WTC11 (cell line): ENCODE data around the gene MLN. TPM values are rescaled to one million over a fixed set of nuclear protein-coding genes. Genes with fewer than 3 reads are reported as not detected.

ENCODE experiments used
- ATAC-seq: fragments of 200-7000 bp; cut with Tn5 transposase; 2 replicates; pipeline ENCODE4 v1.10.0; 2021; ENCODE audit warnings: mild to moderate bottlenecking, moderate library complexity
- CTCF ChIA-PET: fragments of 300-600 bp; sonication (Branson Sonifier 250); formaldehyde crosslinking; loops from one replicate; lab custom pipeline; 2021; ENCODE audit warnings: antibody characterized with exemption; lab: Charles Lee
- POLR2A ChIA-PET: fragments of 350-600 bp; sonication (Branson Sonifier 250); formaldehyde crosslinking; loops from one replicate; lab custom pipeline; 2021; ENCODE audit warnings: antibody characterized with exemption; lab: Charles Lee
- DNase-seq: peaks from one replicate; pipeline ENCODE4 v3.0.0; 2021; ENCODE audit warnings: low spot score
- H3K27ac Mint-ChIP-seq: 2 replicates; pipeline ENCODE4 v1.8.0; 2021; ENCODE audit warnings: mixed read lengths
- H3K27me3 Mint-ChIP-seq: 2 replicates; pipeline ENCODE4 v1.8.0; 2021; ENCODE audit warnings: low read depth, mild to moderate bottlenecking, moderate library complexity, mixed read lengths
- H3K36me3 Mint-ChIP-seq: 2 replicates; pipeline ENCODE4 v1.8.0; 2021; ENCODE audit warnings: mixed read lengths
- H3K4me1 Mint-ChIP-seq: 2 replicates; pipeline ENCODE4 v1.8.0; 2022; ENCODE audit warnings: mixed read lengths
- H3K4me3 Mint-ChIP-seq: 2 replicates; pipeline ENCODE4 v1.8.0; 2021; ENCODE audit warnings: mild to moderate bottlenecking, moderate library complexity, mixed read lengths
- H3K9me3 Mint-ChIP-seq: 2 replicates; pipeline ENCODE4 v1.8.0; 2021; ENCODE audit warnings: mixed read lengths
- AR ChIP-seq: fragments of 250-450 bp; sonication (Bioruptor Pico); IDR thresholded peaks from 2 replicates; pipeline ENCODE4 v1.9.0; 2021; ENCODE audit warnings: mild to moderate bottlenecking
- CDX4 ChIP-seq: fragments of 250-450 bp; sonication (Bioruptor Pico); IDR thresholded peaks from 2 replicates; pipeline ENCODE4 v1.9.0; 2021; ENCODE audit warnings: moderate library complexity, mild to moderate bottlenecking, inconsistent platforms, borderline replicate concordance
- ELF4 ChIP-seq: sonication (generic); formaldehyde crosslinking; IDR thresholded peaks from 2 replicates; pipeline ENCODE4 v1.8.1; 2022; ENCODE audit warnings: low read depth, mild to moderate bottlenecking, moderate library complexity, missing genetic modification reagents
- FOXP1 ChIP-seq: sonication (generic); formaldehyde crosslinking; IDR thresholded peaks from 2 replicates; pipeline ENCODE4 v1.8.0; 2022; ENCODE audit warnings: missing genetic modification reagents, mild to moderate bottlenecking, moderate library complexity, borderline replicate concordance
- GTF2I ChIP-seq: fragments of 250-450 bp; sonication (Bioruptor Pico); conservative IDR thresholded peaks from 2 replicates; pipeline ENCODE4 v1.4.0; 2021; ENCODE audit warnings: mild to moderate bottlenecking
- IRF1 ChIP-seq: sonication (generic); formaldehyde crosslinking; IDR thresholded peaks from 2 replicates; pipeline ENCODE4 v1.8.0; 2023; ENCODE audit warnings: missing genetic modification reagents
- JUN ChIP-seq: sonication (generic); formaldehyde crosslinking; IDR thresholded peaks from 2 replicates; pipeline ENCODE4 v1.8.0; 2023; ENCODE audit warnings: mild to moderate bottlenecking, missing genetic modification reagents
- NFATC4 ChIP-seq: fragments of 250-450 bp; sonication (Bioruptor Pico); IDR thresholded peaks from 2 replicates; pipeline ENCODE4 v1.9.0; 2021; ENCODE audit warnings: mild to moderate bottlenecking
- NR2C2 ChIP-seq: sonication (generic); formaldehyde crosslinking; IDR thresholded peaks from 2 replicates; pipeline ENCODE4 v1.8.0; 2022; ENCODE audit warnings: mild to moderate bottlenecking, missing genetic modification reagents
- PRRX2 ChIP-seq: fragments of 250-450 bp; sonication (Bioruptor Pico); IDR thresholded peaks from 2 replicates; pipeline ENCODE4 v1.8.0; 2021; ENCODE audit warnings: mild to moderate bottlenecking
- RORB ChIP-seq: fragments of 250-450 bp; sonication (Bioruptor Pico); IDR thresholded peaks from 2 replicates; pipeline ENCODE4 v1.9.0; 2021; ENCODE audit warnings: mild to moderate bottlenecking
- TEAD4 ChIP-seq: sonication (generic); formaldehyde crosslinking; IDR thresholded peaks from 2 replicates; pipeline ENCODE4 v1.8.0; 2022; ENCODE audit warnings: mild to moderate bottlenecking, missing genetic modification reagents
- TP53 ChIP-seq: sonication (generic); formaldehyde crosslinking; IDR thresholded peaks from 2 replicates; pipeline ENCODE4 v1.8.1; 2023; ENCODE audit warnings: mild to moderate bottlenecking, missing genetic modification reagents
- ZBTB21 ChIP-seq: sonication (generic); formaldehyde crosslinking; IDR thresholded peaks from 2 replicates; pipeline ENCODE4 v1.8.1; 2023; ENCODE audit warnings: mild to moderate bottlenecking, missing genetic modification reagents, borderline replicate concordance
- ZNF425 ChIP-seq: fragments of 250-450 bp; sonication (Bioruptor Pico); conservative IDR thresholded peaks from 2 replicates; pipeline ENCODE4 v1.9.0; 2021; ENCODE audit warnings: mild to moderate bottlenecking
- total RNA-seq: library from RNA; stranded (reverse); gene quantifications from 3 replicates; pipeline ENCODE4 v1.2.3, GENCODE V29; 2021

MLN gene
- total RNA-seq, 1 experiment from 2014 or later = not detected

- TF ChIP-seq IRF1 (CRISPR knock-in tag) = no peak
- TF ChIP-seq, all 79 proteins: peak for 0
- ATAC-seq (no peak), DNase-seq (no peak)
- ChIA-PET CTCF (interaction anchor here (0.9 to 1.5 kb wide), 5 partner anchors 11 to 77 kb away, joined by 3 to 7 read pairs (median 4); no protein-coding TSS in a partner anchor), POLR2A (no interaction called here)
- Mint-ChIP-seq H3K9me3 (no peaks in the 10 kb centered on the region), H3K36me3 (no peaks in the 10 kb centered on the region), H3K27ac (no peak overlapping the region), H3K27me3 (peaks cover 9% of the 10 kb centered on the region; the same call in 1 of the 2 replicates), H3K4me3 (no peak overlapping the region), H3K4me1 (peaks cover 36% of the 10 kb centered on the region)
Measured at GRCh38 chr6:33800248-33800969, 3.4 kb downstream of the MLN start.

- Mint-ChIP-seq H3K4me3 (no peak overlapping the region), H3K9me3 (no peaks in the 10 kb centered on the region), H3K27ac (no peak overlapping the region), H3K27me3 (peaks cover 9% of the 10 kb centered on the region; the same call in 1 of the 2 replicates), H3K4me1 (peaks cover 44% of the 10 kb centered on the region), H3K36me3 (no peaks in the 10 kb centered on the region)
- POLR2A ChIA-PET = no interaction called here
- TF ChIP-seq GTF2I (CRISPR knock-in tag) (no peak), ZNF425 (no peak), AR (CRISPR knock-in tag) (no peak), CDX4 (no peak)
- ATAC-seq (no peak), DNase-seq (no peak)
- CTCF ChIA-PET = interaction anchor here (0.7 to 2.3 kb wide), 5 partner anchors 9 to 76 kb away, joined by 3 to 13 read pairs (median 3); no protein-coding TSS in a partner anchor
Measured at GRCh38 chr6:33799454-33800113, 4.2 kb downstream of the MLN start.

- H3K9me3 Mint-ChIP-seq = no peaks in the 10 kb centered on the region
- ChIA-PET POLR2A (no interaction called here), CTCF (interaction anchor here (0.7 to 2.3 kb wide), 9 partner anchors 10 to 87 kb away, joined by 3 to 14 read pairs (median 3); partner anchors contain the start of gene UQCC2)
- ATAC-seq (no peak; the same call in 1 of the 2 replicates), DNase-seq (no peak)
- peaks cover 9% of the 10 kb centered on the region; the same call in 1 of the 2 replicates for H3K27me3 Mint-ChIP-seq
- H3K4me1 Mint-ChIP-seq = peaks cover 47% of the 10 kb centered on the region
- H3K36me3 Mint-ChIP-seq = no peaks in the 10 kb centered on the region
- no peak overlapping the region; the same call in 1 of the 2 replicates for H3K27ac Mint-ChIP-seq
- TF ChIP-seq PRRX2 (CRISPR knock-in tag) (no peak), NR2C2 (CRISPR knock-in tag) (no peak), FOXP1 (no peak), JUN (no peak), ELF4 (CRISPR knock-in tag) (no peak), TP53 (CRISPR knock-in tag) (no peak), TEAD4 (no peak), RORB (no peak), NFATC4 (CRISPR knock-in tag) (no peak), ZBTB21 (no peak)
- H3K4me3 Mint-ChIP-seq = no peak overlapping the region
Measured at GRCh38 chr6:33798343-33798848, 5.4 kb downstream of the MLN start.
